ENCODE data around the gene BMF. TPM values are rescaled to one million over a fixed set of nuclear protein-coding genes. Genes with fewer than 3 reads are reported as not detected.
A peak's percentile ranks its signal among the peaks of the same experiment; 100 is the strongest.

BMF gene
- total RNA-seq, 2 experiments from 2014 or later, result 2.2 to 4.0 TPM

DNA sequence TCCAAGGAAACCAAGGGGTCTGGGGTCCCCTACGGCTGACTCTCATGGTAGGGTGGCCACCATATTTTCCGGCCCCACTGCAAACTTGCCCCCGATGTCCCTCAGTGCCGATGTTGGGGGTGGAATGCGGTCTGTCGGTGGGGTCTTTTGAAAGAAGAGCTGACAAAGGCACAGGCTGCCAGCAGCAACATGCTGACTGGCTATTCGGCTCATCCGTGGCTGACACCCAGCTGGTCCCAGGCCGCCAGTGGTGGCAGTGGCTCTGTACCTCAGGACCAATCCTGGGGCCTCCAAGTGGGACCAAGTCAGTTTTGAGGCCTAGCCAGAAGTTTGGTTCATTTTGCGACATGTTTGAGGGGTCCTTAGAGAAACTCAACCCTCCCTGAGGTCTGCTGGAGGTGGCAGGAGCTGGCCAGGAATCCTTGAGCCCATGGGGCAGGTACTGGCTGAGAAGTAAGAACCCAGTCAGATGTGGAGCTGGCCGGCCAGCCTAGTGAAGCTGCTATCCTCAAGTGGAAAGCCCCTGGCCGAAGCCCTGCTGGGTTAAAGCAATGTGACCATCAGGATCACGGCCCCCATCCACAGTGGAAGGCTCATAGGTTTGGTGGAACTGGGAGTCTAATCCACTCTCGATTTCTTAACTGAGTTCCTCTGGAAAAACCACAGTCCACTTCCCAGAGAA, 17.8 kb downstream of the BMF start:
- no peaks in the 10 kb centered on the region for H3K36me3 Mint-ChIP-seq (ENCODE audit: low read depth)
- H3K27me3 Mint-ChIP-seq (ENCODE audit: low read depth), result no peaks in the 10 kb centered on the region
- no peaks in the 10 kb centered on the region for H3K9me3 Mint-ChIP-seq (ENCODE audit: insufficient read depth)
- H3K27ac Mint-ChIP-seq, result no peak overlapping the region
- ChIA-PET CTCF (interaction anchor here (0.8 to 27.7 kb wide), 2 partner anchors 12 to 19 kb away, joined by 3 to 387 read pairs; partner anchors contain the start of gene BMF), POLR2A (interaction anchor here (0.8 kb wide), 1 partner anchor 26 kb away, joined by 6 read pairs; no protein-coding TSS in a partner anchor)
- no peak for DNase-seq
- peaks cover 30% of the 10 kb centered on the region for H3K4me1 Mint-ChIP-seq (ENCODE audit: low read depth)
- H3K4me3 Mint-ChIP-seq, result no peak overlapping the region
- ATAC-seq, result no peak

- CTCF ChIA-PET, result interaction anchor here (1.0 to 27.7 kb wide), 2 partner anchors 10 to 21 kb away, joined by 3 to 387 read pairs; partner anchors contain the start of gene BMF
- H3K36me3 Mint-ChIP-seq (ENCODE audit: low read depth), result no peaks in the 10 kb centered on the region
- no peak overlapping the region for H3K27ac Mint-ChIP-seq
- no peak for ATAC-seq
- H3K27me3 Mint-ChIP-seq (ENCODE audit: low read depth), result no peaks in the 10 kb centered on the region
- POLR2A ChIA-PET, result interaction anchor here (0.7 kb wide), 1 partner anchor 9 kb away, joined by 3 read pairs; no protein-coding TSS in a partner anchor
- H3K9me3 Mint-ChIP-seq (ENCODE audit: insufficient read depth), result no peaks in the 10 kb centered on the region
- peaks cover 15% of the 10 kb centered on the region for H3K4me1 Mint-ChIP-seq (ENCODE audit: low read depth)
- H3K4me3 Mint-ChIP-seq, result no peak overlapping the region
- DNase-seq, result no peak
Measured at GRCh38 chr15:40088929-40089755, 19.5 kb downstream of the BMF start.

DNA sequence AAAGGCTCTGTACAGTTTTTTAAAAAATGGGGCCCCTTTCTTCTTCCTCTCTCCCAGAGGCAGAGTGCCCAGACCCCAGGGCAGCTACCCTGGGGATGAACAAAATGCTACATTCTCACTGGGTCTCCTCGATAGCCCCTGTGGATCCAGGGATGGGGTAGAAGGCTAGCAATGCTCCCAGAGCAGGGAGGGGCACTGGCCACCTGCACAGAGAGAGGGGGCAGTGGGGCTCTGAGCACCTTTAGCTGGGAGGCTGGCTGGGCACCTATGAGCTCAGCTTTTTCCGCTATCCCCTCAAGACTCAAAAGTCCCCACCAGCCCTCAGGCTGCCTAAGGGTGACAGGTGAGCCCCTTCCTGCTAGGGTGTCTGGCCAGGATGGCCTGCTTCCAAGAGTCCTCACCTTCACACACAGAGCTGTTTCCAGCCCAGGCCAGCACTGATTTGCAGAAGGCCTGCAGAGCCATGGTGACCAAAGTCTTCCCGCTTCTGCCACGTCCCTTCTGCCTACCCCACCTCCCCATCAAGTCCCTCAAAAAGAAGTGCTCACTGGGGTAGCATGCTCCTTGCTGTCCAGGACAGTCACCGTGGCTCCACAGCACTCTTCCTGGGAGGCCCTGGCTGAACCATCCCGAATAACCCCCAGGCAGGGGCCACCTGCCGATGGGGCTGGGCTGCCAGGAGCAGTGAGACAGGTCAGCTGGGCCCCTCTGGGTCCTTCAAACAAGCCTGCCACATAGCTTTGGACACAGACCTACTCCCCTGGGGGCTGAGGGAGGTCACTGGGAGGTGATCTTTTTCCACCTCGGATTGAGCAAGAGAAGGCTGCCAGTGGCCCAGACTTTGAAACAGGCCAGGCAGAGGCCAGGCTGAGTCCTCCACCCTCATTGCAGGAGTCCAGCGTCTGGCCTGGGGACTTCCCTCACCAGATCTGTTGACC, 20.4 kb downstream of the BMF start:
- ChIA-PET CTCF (interaction anchor here (1.0 to 27.7 kb wide), 3 partner anchors 9 to 22 kb away, joined by 3 to 387 read pairs (median 3); partner anchors contain the start of gene BMF), POLR2A (interaction anchor here (0.7 kb wide), 1 partner anchor 10 kb away, joined by 3 read pairs; no protein-coding TSS in a partner anchor)
- no peaks in the 10 kb centered on the region for H3K9me3 Mint-ChIP-seq (ENCODE audit: insufficient read depth)
- no peak for ATAC-seq
- H3K4me3 Mint-ChIP-seq, result no peak overlapping the region
- H3K36me3 Mint-ChIP-seq (ENCODE audit: low read depth), result no peaks in the 10 kb centered on the region
- H3K27ac Mint-ChIP-seq, result no peak overlapping the region
- H3K27me3 Mint-ChIP-seq (ENCODE audit: low read depth), result peaks cover 5% of the 10 kb centered on the region
- H3K4me1 Mint-ChIP-seq (ENCODE audit: low read depth), result peaks cover 12% of the 10 kb centered on the region
- DNase-seq, result no peak

- H3K4me1 Mint-ChIP-seq (ENCODE audit: low read depth), result peaks cover 13% of the 10 kb centered on the region
- no peaks in the 10 kb centered on the region for H3K9me3 Mint-ChIP-seq (ENCODE audit: insufficient read depth)
- H3K36me3 Mint-ChIP-seq (ENCODE audit: low read depth), result no peaks in the 10 kb centered on the region
- no peak overlapping the region for H3K27ac Mint-ChIP-seq
- no peak overlapping the region for H3K4me3 Mint-ChIP-seq
- H3K27me3 Mint-ChIP-seq (ENCODE audit: low read depth), result peaks cover 11% of the 10 kb centered on the region
- CTCF ChIA-PET, result interaction anchor here (0.7 to 27.7 kb wide), 4 partner anchors 10 to 42 kb away, joined by 3 to 387 read pairs (median 4); partner anchors contain the start of gene BMF
- POLR2A ChIA-PET, result no interaction called here
- DNase-seq (no peak), ATAC-seq (no peak)
Measured at GRCh38 chr15:40087068-40087810, 21.4 kb downstream of the BMF start.

- Mint-ChIP-seq H3K9me3 (ENCODE audit: insufficient read depth) (no peaks in the 10 kb centered on the region), H3K4me1 (ENCODE audit: low read depth) (peaks cover 29% of the 10 kb centered on the region), H3K36me3 (ENCODE audit: low read depth) (no peaks in the 10 kb centered on the region), H3K27me3 (ENCODE audit: low read depth) (peaks cover 24% of the 10 kb centered on the region), H3K4me3 (no peak overlapping the region), H3K27ac (no peak overlapping the region)
- DNase-seq (no peak), ATAC-seq (no peak)
- ChIA-PET POLR2A (interaction anchor here (0.6 kb wide), 1 partner anchor 14 kb away, joined by 3 read pairs; no protein-coding TSS in a partner anchor), CTCF (interaction anchor here (27.7 kb wide), 1 partner anchor 25 kb away, joined by 387 read pairs; the partner anchor contains the start of gene BMF)
Measured at GRCh38 chr15:40085266-40085665, 23.4 kb downstream of the BMF start.

GRCh38 chr15:40084650-40085049, 24.0 kb downstream of the BMF start:
- POLR2A ChIA-PET, result interaction anchor here (0.6 kb wide), 1 partner anchor 15 kb away, joined by 3 read pairs; no protein-coding TSS in a partner anchor
- H3K4me1 Mint-ChIP-seq (ENCODE audit: low read depth), result peaks cover 31% of the 10 kb centered on the region
- H3K27me3 Mint-ChIP-seq (ENCODE audit: low read depth), result peaks cover 24% of the 10 kb centered on the region

DNA sequence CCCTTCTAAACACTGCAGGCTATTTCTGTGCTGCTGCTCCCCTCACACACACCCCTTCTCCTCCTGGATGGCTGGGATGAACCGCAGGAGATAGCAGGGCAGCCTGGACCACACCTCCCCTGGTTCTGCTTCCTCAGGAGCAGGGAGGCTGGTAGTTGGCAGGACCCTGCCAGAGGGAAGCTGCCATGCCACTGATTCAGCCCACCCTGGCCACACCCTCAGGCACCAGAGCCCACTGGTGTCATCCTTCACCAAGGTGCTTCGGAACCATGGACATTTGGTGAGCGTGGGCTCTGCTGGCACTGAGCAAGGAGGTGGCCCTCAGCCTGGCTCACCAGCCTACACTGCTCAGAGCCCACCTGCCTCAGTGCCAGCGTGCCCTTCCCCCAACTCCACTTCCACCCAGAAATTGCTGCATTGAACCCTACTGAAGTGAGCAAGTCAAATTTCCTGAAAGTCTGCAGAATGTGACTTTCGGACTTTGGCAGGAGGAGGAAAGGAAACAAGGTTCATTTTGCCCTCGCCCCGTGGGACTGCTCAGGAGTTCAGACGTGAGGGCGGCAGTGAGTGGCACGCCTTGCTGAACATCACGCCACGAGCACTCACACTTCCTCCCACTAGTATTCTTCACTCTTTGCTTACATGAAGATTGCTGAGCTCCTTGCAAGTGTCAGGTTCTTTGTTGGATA, 26.3 kb downstream of the BMF start:
- Mint-ChIP-seq H3K36me3 (ENCODE audit: low read depth) (no peaks in the 10 kb centered on the region), H3K9me3 (ENCODE audit: insufficient read depth) (no peaks in the 10 kb centered on the region), H3K27me3 (ENCODE audit: low read depth) (peaks cover 28% of the 10 kb centered on the region), H3K4me3 (no peak overlapping the region), H3K4me1 (ENCODE audit: low read depth) (peaks cover 31% of the 10 kb centered on the region), H3K27ac (no peak overlapping the region)
- ChIA-PET CTCF (interaction anchor here (1.0 to 27.7 kb wide), 5 partner anchors 16 to 37 kb away, joined by 3 to 387 read pairs (median 3); partner anchors contain the start of gene BMF), POLR2A (interaction anchor here (1.1 kb wide), 1 partner anchor 17 kb away, joined by 4 read pairs; no protein-coding TSS in a partner anchor)
- DNase-seq (no peak), ATAC-seq (no peak)

More at GRCh38 chr15:40084650-40085049, 24.0 kb downstream of the BMF start:
- CTCF ChIA-PET, result interaction anchor here (27.7 kb wide), 1 partner anchor 25 kb away, joined by 387 read pairs; the partner anchor contains the start of gene BMF
- no peak for ATAC-seq
- H3K4me3 Mint-ChIP-seq, result no peak overlapping the region
- no peaks in the 10 kb centered on the region for H3K9me3 Mint-ChIP-seq (ENCODE audit: insufficient read depth)
- no peak overlapping the region for H3K27ac Mint-ChIP-seq
- no peak for DNase-seq
- H3K36me3 Mint-ChIP-seq (ENCODE audit: low read depth), result no peaks in the 10 kb centered on the region

DNA sequence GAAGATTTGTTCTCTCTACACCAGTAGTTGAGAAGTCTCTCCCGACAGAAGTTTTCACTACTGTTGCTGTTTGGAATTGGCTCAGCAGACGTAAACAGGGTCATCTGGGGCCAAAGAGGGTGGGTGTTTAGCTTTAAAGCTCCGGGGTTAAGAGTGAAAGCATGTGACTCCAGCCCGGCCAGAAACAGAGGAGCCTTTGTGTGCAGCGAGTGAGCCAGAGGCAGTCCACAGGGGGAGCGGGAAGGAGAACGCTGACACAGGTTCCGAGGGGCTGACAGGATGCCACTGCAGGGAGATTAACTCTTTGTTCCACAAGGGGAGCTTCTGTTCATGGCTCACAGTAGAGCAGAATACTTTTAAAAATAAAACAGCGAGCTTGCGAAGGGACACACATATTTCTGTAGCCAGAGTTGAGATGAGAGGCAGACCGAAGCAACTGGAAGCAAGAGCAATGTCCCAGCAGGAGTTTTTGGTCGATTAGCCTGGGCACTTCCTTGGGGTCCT, 26.9 kb downstream of the BMF start:
- Mint-ChIP-seq H3K27ac (peak overlapping the region; percentile 1), H3K27me3 (ENCODE audit: low read depth) (peaks cover 28% of the 10 kb centered on the region), H3K4me3 (peak overlapping the region; percentile 48), H3K36me3 (ENCODE audit: low read depth) (no peaks in the 10 kb centered on the region), H3K4me1 (ENCODE audit: low read depth) (peaks cover 31% of the 10 kb centered on the region), H3K9me3 (ENCODE audit: insufficient read depth) (no peaks in the 10 kb centered on the region)
- DNase-seq, result no peak
- peak; percentile 73 for ATAC-seq
- POLR2A ChIA-PET, result interaction anchor here (1.1 kb wide), 1 partner anchor 17 kb away, joined by 4 read pairs; no protein-coding TSS in a partner anchor
- CTCF ChIA-PET, result interaction anchor here (1.0 to 27.7 kb wide), 4 partner anchors 15 to 36 kb away, joined by 3 to 387 read pairs (median 6); partner anchors contain the start of gene BMF

GRCh38 chr15:40080847-40081246, 27.8 kb downstream of the BMF start:
- Mint-ChIP-seq H3K27ac (no peak overlapping the region), H3K27me3 (ENCODE audit: low read depth) (peaks cover 28% of the 10 kb centered on the region), H3K36me3 (ENCODE audit: low read depth) (no peaks in the 10 kb centered on the region), H3K4me3 (no peak overlapping the region), H3K9me3 (ENCODE audit: insufficient read depth) (no peaks in the 10 kb centered on the region), H3K4me1 (ENCODE audit: low read depth) (peaks cover 31% of the 10 kb centered on the region)
- no peak for DNase-seq
- CTCF ChIA-PET, result interaction anchor here (1.3 to 27.7 kb wide), 4 partner anchors 14 to 43 kb away, joined by 3 to 387 read pairs (median 6); partner anchors contain the start of gene BMF
- no peak for ATAC-seq
- POLR2A ChIA-PET, result interaction anchor here (0.6 to 1.1 kb wide), 2 partner anchors 16 to 18 kb away, joined by 3 to 4 read pairs; no protein-coding TSS in a partner anchor

Data from activated CD8-positive, alpha-beta T cell treated with anti-CD3 and anti-CD28 coated beads, Interleukin-2, amount 10 ng/mL, durations not matched to agents 7 days and 5 days (primary cell).